Gastrocnemius medialis (tissue), 4 donors: ENCODE results near the gene SDK2. TPM values are rescaled to one million over a fixed set of nuclear protein-coding genes. Genes with fewer than 3 reads are reported as not detected.
A peak's percentile ranks its signal among the peaks of the same experiment; 100 is the strongest.

Source experiments
- ATAC-seq, 2 donors: fragments of 150-250 bp; one replicate each; pipeline ENCODE4 v1.9.1; 2016
- DNase-seq, 2 donors: peaks; one replicate each; pipeline ENCODE4 v3.0.0-alpha.2; 2019
- H3K27ac ChIP-seq, 4 donors: fragments of 200-600 bp; sonication (generic); 1 replicate in 1 of 4; 2 replicates in 3 of 4; pipeline ENCODE4 v1.5.1; 2016 to 2018; ENCODE audit warnings: mild to moderate bottlenecking in 2 of 4, moderate library complexity in 1 of 4
- H3K27me3 ChIP-seq, 3 donors: fragments of 200-600 bp; sonication (generic) in 2 of 3; 1 replicate in 1 of 3; 2 replicates in 2 of 3; pipeline versions ENCODE4 v1.5.1 to v1.6.0; 2016 to 2019; ENCODE audit warnings: mild to moderate bottlenecking in 1 of 3, moderate library complexity in 1 of 3
- H3K36me3 ChIP-seq, 2 donors: fragments of 200-600 bp; sonication (generic) in 1 of 2; one replicate each; pipeline ENCODE4 v1.5.1; 2017 to 2018
- H3K4me1 ChIP-seq, 2 donors: fragments of 200-600 bp; sonication (generic) in 1 of 2; one replicate each; pipeline ENCODE4 v1.5.1; 2016 to 2017; ENCODE audit warnings: mild to moderate bottlenecking in 2 of 2
- H3K4me3 ChIP-seq, 4 donors: fragments of 200-600 bp; sonication (generic) in 3 of 4; 1 replicate in 1 of 4; 2 replicates in 3 of 4; pipeline ENCODE4 v1.5.1; 2016 to 2019; ENCODE audit warnings: mild to moderate bottlenecking in 2 of 4
- H3K9me3 ChIP-seq, 3 donors: fragments of 200-600 bp; sonication (generic) in 2 of 3; 1 replicate in 1 of 3; 2 replicates in 2 of 3; pipeline ENCODE4 v1.5.1; 2016 to 2019
- CTCF ChIP-seq, 5 experiments: fragments of 450-650 bp in 3 of 5; fragments of 200-600 bp in 2 of 5; sonication (generic) in 2 of 5; IDR thresholded peaks in 4 of 5; conservative IDR thresholded peaks in 1 of 5; 1 replicate in 4 of 5; 2 replicates in 1 of 5; pipeline ENCODE4 v1.5.1; 2016 to 2019; ENCODE audit warnings: antibody characterized with exemption in 5 of 5, mild to moderate bottlenecking in 3 of 5, moderate library complexity in 3 of 5
- POLR2A ChIP-seq, 2 donors: fragments of 450-650 bp; IDR thresholded peaks; one replicate each; pipeline ENCODE4 v1.6.1; 2017; ENCODE audit warnings: antibody characterized with exemption in 2 of 2, mild to moderate bottlenecking in 2 of 2, moderate library complexity in 2 of 2
- in situ Hi-C, 4 donors: fragments of 200-750 bp; cut with MboI; loops; one replicate each; pipeline versions ENCODE4 v1.15.0 to v1.8.0; 2017; ENCODE audit warnings: low sequenced_read_pairs in 4 of 4
- intact Hi-C: fragments of 100-400 bp; cut with DNase I; formaldehyde crosslinking; loops from one replicate; pipeline ENCODE4 v1.15.1; 2023; ENCODE audit warnings: low total_unique reads
- total RNA-seq, 4 donors: library from RNA; depleted of rRNA; stranded (reverse); fragments of >200 nt; gene quantifications; one replicate each; pipeline versions ENCODE4 v1.1.0 to v1.2.3, GENCODE V29; 2016

Gene SDK2
- total RNA-seq, 4 donors from 2014 or later: 0.02 to 0.31 (median 0.13) TPM

- H3K27ac ChIP-seq: peak overlapping the region; percentile 18 to 60 (median 50)
- ATAC-seq: no peak
- DNase-seq: no peak
- TF ChIP-seq POLR2A (IDR thresholded peaks at IDR 0.05) (no peak), CTCF (IDR thresholded peaks at IDR 0.05 in 4 of 5, conservative IDR thresholded peaks at IDR 0.05 in 1 of 5) (no peak)
- intact Hi-C loops: no loop called here
- no peak overlapping the region for H3K4me3 ChIP-seq
- no peaks in the 10 kb centered on the region for H3K27me3 ChIP-seq
- H3K4me1 ChIP-seq: peaks cover 40 to 59% of the 10 kb centered on the region in 2 donors
- no peaks in the 10 kb centered on the region for H3K9me3 ChIP-seq
- in situ Hi-C loops: no loop called here
- peaks cover 0 to 20% of the 10 kb centered on the region in 2 donors for H3K36me3 ChIP-seq
Measured at GRCh38 chr17:73285603-73285908, 358.7 kb downstream of the SDK2 start.

GRCh38 chr17:73284906-73285602 lies 359.2 kb downstream of the SDK2 start:
- in situ Hi-C loops: no loop called here
- peaks cover 35 to 54% of the 10 kb centered on the region in 2 donors for H3K4me1 ChIP-seq
- DNase-seq (no peak), ATAC-seq (no peak)
- TF ChIP-seq POLR2A (IDR thresholded peaks at IDR 0.05) (no peak), CTCF (IDR thresholded peaks at IDR 0.05 in 4 of 5, conservative IDR thresholded peaks at IDR 0.05 in 1 of 5) (no peak)
- H3K9me3 ChIP-seq: no peaks in the 10 kb centered on the region
- intact Hi-C loops: no loop called here
- no peak overlapping the region for H3K4me3 ChIP-seq
- peaks cover 0 to 20% of the 10 kb centered on the region in 2 donors for H3K36me3 ChIP-seq
- peak overlapping the region; percentile 35 to 60 (median 50) for H3K27ac ChIP-seq
- H3K27me3 ChIP-seq: no peaks in the 10 kb centered on the region
